ENCODE measurements around the gene GNAZ. TPM values are rescaled to one million over a fixed set of nuclear protein-coding genes. Genes with fewer than 3 reads are reported as not detected.

Gene GNAZ
- total RNA-seq, 4 donors from 2014 or later = 4.2 to 8.2 (median 4.8) TPM

GRCh38 chr22:23058481-23059283 is 11.6 kb upstream of the GNAZ start:
- no peaks in the 10 kb centered on the region for H3K4me1 ChIP-seq
- TF ChIP-seq, protein P1, sequence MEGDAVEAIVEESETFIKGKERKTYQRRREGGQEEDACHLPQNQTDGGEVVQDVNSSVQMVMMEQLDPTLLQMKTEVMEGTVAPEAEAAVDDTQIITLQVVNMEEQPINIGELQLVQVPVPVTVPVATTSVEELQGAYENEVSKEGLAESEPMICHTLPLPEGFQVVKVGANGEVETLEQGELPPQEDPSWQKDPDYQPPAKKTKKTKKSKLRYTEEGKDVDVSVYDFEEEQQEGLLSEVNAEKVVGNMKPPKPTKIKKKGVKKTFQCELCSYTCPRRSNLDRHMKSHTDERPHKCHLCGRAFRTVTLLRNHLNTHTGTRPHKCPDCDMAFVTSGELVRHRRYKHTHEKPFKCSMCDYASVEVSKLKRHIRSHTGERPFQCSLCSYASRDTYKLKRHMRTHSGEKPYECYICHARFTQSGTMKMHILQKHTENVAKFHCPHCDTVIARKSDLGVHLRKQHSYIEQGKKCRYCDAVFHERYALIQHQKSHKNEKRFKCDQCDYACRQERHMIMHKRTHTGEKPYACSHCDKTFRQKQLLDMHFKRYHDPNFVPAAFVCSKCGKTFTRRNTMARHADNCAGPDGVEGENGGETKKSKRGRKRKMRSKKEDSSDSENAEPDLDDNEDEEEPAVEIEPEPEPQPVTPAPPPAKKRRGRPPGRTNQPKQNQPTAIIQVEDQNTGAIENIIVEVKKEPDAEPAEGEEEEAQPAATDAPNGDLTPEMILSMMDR (IDR thresholded peaks at IDR 0.05) = no peak
- TF ChIP-seq POLR2A (IDR thresholded peaks at IDR 0.05) = no peak
- H3K27ac ChIP-seq = no peak overlapping the region
- no peak for DNase-seq
- no peaks in the 10 kb centered on the region for H3K9me3 ChIP-seq
- no peaks in the 10 kb centered on the region for H3K27me3 ChIP-seq
- no peaks in the 10 kb centered on the region for H3K36me3 ChIP-seq
- intact Hi-C loops (cut with DNase I) = no loop called here
- WGBS, 2 donors = 72 to 75% methylated on average over 8 to 9 of the region's 9 CpGs
- H3K4me3 ChIP-seq (replicated peaks in 1 of 3) = no peak overlapping the region

DNA sequence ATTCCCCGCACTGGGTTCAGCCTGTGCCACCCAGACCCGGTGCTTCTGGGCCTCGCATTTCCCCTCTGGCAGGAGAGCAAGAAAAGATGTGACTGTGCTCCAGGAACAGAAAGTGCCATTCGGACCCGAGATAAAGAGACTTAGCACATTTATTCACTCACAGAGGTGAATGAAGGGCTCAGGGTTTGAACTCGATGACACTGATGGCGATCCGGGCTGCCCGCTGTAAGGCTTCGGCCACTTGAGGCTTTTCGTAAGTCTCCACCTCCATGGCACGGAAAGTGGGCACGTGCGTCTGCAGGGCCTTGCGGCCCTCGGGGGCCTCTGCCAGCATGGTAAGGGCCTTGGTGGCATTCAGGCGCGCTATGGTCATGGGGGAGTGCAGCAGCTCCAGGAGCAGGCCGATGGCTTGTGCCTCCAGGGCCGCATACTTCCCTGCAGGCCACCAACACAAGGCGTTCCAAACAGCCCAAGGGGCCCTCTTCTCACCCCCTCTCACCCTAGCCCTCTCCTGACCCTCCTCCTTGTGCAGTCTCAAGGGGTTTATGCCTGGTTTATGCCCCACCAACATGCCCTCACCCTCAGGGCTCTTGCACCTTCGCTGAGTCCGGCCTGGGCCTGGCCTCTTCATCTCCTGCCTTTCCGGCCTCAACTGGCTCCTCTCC is 10.9 kb upstream of the GNAZ start:
- no peaks in the 10 kb centered on the region for H3K9me3 ChIP-seq
- H3K27me3 ChIP-seq = no peaks in the 10 kb centered on the region
- no peaks in the 10 kb centered on the region for H3K36me3 ChIP-seq
- TF ChIP-seq, protein P1 (IDR thresholded peaks at IDR 0.05) = no peak
- no peak for TF ChIP-seq POLR2A (IDR thresholded peaks at IDR 0.05)
- no peak for DNase-seq
- intact Hi-C loops (cut with DNase I) = no loop called here
- H3K4me1 ChIP-seq = no peaks in the 10 kb centered on the region
- 92% methylated on average over 24 of the region's 24 CpGs for WGBS, 2 donors
- H3K4me3 ChIP-seq (replicated peaks in 1 of 3) = no peak overlapping the region
- H3K27ac ChIP-seq = no peak overlapping the region

DNA sequence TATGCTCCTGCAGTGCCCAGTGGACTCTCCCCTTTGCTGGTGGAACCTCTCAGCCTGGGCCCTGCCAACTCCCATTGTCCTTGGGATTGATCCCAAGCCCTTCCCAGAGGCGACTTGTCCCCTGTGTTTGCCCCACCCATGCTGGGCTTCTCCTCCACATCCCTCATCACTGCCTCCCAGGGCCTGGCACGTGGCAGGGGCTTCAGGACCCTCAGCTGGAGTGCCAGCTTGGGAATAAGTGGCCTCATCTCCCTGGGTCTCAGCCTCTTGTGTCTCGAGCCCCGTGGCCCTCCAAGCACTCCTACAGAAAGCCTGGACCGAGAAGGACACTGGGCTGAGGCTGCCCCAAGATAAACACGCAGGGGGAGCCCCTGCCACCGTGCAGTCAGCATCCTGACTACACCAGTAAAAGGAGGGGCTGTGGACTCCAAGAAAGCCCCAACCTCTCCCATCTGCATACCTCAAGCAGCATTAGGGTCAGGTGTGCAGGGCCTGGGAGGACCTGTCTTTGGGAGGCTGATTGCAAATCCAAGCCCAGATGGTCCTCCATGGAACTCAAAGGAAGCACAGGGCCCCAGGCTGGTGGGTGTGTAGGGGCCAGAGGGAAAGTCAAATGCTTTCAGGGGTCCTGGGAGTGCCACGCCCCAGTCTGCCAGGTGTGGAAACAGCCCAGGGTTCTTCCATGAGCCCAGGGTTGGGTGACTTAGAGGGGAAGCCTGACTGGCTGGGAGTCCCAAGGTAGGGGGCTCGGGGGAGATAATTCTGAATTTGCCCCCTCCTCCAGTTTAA is 9.5 kb upstream of the GNAZ start:
- intact Hi-C loops (cut with DNase I) = no loop called here
- H3K9me3 ChIP-seq = no peaks in the 10 kb centered on the region
- H3K4me3 ChIP-seq (replicated peaks in 1 of 3) = no peak overlapping the region
- 67 to 75% methylated on average over 5 to 8 of the region's 9 CpGs for WGBS, 2 donors
- H3K27ac ChIP-seq = no peak overlapping the region
- no peak for TF ChIP-seq POLR2A (IDR thresholded peaks at IDR 0.05)
- TF ChIP-seq, protein P1 (IDR thresholded peaks at IDR 0.05) = no peak
- H3K4me1 ChIP-seq = no peaks in the 10 kb centered on the region
- no peak for DNase-seq
- no peaks in the 10 kb centered on the region for H3K27me3 ChIP-seq
- no peaks in the 10 kb centered on the region for H3K36me3 ChIP-seq

DNA sequence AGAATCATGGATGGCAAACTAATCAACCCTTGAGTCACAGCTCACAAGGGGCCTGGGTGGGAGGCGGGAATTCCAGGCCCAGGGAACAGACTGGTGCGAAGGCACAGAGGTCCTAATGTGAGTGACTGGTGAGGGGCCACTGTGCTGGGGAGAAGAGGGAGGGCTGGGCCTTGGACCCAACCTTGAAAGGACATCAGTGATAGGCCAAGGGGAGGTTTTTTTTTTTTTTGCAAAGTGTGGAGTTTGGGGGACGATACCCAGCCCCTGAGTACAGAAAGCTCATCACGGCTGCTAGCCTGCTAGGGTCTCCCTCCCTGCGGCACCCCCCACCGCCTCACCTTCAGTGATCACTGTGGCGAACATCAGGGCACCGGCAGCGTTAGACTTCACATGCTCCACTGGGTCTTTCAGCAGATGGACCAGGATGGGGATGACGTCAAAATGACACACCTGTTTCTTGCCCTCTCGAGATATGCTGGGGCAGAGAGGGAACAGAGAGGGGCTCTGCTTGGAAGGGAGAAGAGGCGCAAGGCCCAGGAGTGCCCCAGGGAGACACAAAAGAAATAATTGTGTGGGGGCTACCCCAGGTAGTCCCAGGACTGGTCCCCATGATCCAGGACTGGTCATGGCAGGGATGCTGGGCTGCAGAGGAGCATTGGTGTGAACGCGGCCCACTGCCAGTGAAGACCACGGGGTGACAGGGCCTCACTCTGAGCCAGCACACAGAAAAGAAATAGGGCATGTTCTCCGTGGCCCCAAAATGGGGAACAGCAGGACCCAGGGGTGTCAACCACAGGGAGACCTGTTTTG is 8.6 kb upstream of the GNAZ start:
- Histone ChIP-seq H3K4me1 (no peaks in the 10 kb centered on the region), H3K36me3 (no peaks in the 10 kb centered on the region), H3K4me3 (replicated peaks in 1 of 3) (no peak overlapping the region), H3K27me3 (no peaks in the 10 kb centered on the region), H3K9me3 (no peaks in the 10 kb centered on the region), H3K27ac (no peak overlapping the region)
- TF ChIP-seq POLR2A (IDR thresholded peaks at IDR 0.05) = no peak
- TF ChIP-seq, protein P1 (IDR thresholded peaks at IDR 0.05) = no peak
- 90 to 91% methylated on average over 14 to 16 of the region's 16 CpGs for WGBS, 2 donors
- no peak for DNase-seq
- intact Hi-C loops (cut with DNase I) = no loop called here

Data from thyroid gland (tissue), 4 donors.